ENCODE results near the gene IL36RN.

DNA sequence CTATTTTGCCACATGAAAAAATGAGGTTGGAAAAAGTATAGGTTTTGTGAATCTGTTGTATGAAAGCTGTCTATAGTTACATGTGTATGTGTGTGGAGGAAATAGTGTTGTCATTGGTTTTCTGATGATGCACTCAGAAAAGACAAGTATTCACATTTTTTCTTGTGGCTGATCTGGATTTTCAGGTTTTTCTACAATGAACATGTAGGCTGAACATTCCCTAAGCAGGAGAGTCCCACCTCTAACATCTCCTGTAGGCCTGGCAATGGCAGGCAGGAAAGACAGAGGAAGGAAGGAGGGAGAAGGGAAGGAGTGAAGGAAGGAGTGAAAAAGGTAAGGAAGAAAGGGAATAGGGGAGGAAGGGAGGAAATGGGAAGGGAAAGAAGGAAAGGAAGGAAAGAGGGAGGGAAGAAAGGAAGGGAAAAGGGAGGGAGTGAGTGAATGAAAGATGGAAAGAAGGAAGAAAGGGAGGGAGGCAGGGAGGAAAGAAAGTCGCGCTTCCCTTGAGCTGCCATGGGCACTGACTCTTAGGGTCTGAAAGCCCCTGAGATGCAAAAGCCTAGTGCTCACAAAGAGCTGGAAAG is 495 bp upstream of the IL36RN start:
- TF ChIP-seq, protein P1, sequence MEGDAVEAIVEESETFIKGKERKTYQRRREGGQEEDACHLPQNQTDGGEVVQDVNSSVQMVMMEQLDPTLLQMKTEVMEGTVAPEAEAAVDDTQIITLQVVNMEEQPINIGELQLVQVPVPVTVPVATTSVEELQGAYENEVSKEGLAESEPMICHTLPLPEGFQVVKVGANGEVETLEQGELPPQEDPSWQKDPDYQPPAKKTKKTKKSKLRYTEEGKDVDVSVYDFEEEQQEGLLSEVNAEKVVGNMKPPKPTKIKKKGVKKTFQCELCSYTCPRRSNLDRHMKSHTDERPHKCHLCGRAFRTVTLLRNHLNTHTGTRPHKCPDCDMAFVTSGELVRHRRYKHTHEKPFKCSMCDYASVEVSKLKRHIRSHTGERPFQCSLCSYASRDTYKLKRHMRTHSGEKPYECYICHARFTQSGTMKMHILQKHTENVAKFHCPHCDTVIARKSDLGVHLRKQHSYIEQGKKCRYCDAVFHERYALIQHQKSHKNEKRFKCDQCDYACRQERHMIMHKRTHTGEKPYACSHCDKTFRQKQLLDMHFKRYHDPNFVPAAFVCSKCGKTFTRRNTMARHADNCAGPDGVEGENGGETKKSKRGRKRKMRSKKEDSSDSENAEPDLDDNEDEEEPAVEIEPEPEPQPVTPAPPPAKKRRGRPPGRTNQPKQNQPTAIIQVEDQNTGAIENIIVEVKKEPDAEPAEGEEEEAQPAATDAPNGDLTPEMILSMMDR (IDR thresholded peaks at IDR 0.05; ENCODE audit: insufficient read depth, low read length) = no peak
- TF ChIP-seq POLR2AphosphoS5 (IDR thresholded peaks at IDR 0.05; ENCODE audit: low read depth) = no peak
- TF ChIP-seq, protein P2, sequence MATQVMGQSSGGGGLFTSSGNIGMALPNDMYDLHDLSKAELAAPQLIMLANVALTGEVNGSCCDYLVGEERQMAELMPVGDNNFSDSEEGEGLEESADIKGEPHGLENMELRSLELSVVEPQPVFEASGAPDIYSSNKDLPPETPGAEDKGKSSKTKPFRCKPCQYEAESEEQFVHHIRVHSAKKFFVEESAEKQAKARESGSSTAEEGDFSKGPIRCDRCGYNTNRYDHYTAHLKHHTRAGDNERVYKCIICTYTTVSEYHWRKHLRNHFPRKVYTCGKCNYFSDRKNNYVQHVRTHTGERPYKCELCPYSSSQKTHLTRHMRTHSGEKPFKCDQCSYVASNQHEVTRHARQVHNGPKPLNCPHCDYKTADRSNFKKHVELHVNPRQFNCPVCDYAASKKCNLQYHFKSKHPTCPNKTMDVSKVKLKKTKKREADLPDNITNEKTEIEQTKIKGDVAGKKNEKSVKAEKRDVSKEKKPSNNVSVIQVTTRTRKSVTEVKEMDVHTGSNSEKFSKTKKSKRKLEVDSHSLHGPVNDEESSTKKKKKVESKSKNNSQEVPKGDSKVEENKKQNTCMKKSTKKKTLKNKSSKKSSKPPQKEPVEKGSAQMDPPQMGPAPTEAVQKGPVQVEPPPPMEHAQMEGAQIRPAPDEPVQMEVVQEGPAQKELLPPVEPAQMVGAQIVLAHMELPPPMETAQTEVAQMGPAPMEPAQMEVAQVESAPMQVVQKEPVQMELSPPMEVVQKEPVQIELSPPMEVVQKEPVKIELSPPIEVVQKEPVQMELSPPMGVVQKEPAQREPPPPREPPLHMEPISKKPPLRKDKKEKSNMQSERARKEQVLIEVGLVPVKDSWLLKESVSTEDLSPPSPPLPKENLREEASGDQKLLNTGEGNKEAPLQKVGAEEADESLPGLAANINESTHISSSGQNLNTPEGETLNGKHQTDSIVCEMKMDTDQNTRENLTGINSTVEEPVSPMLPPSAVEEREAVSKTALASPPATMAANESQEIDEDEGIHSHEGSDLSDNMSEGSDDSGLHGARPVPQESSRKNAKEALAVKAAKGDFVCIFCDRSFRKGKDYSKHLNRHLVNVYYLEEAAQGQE (IDR thresholded peaks at IDR 0.05; ENCODE audit: insufficient replicate concordance, low read depth) = no peak

All from HL-60 (cell line).